NCI-H2107 treated with DMSO at 0.1 percent for 48 hours (cell line): ENCODE results near the gene PTGER4.
A peak's percentile ranks its signal among the peaks of the same experiment; 100 is the strongest.

Experiments
- DNase-seq: peaks from one replicate; lab custom pipeline; 2025; ENCODE audit not compliant: unreplicated experiment; lab: John Stamatoyannopoulos, UW

PTGER4 gene

GRCh38 chr5:40669606-40670390, 9.9 kb upstream of the PTGER4 start:
- DNase-seq: no peak

GRCh38 chr5:40672425-40672824, 7.3 kb upstream of the PTGER4 start:
- no peak for DNase-seq

GRCh38 chr5:40674661-40675235, 5.0 kb upstream of the PTGER4 start:
- no peak for DNase-seq

GRCh38 chr5:40675396-40676133, 4.2 kb upstream of the PTGER4 start:
- DNase-seq: no peak

- DNase-seq: no peak
These were observed 2.9 kb upstream of the PTGER4 start for GRCh38 chr5:40676613-40677343.

GRCh38 chr5:40677456-40677855, 2.3 kb upstream of the PTGER4 start:
- DNase-seq: no peak

GRCh38 chr5:40678026-40678425, 1.7 kb upstream of the PTGER4 start:
- no peak for DNase-seq

- no peak for DNase-seq
These were observed 1.1 kb upstream of the PTGER4 start for GRCh38 chr5:40678460-40679147.

- DNase-seq: peak; percentile 48
These were observed 385 bp upstream of the PTGER4 start for GRCh38 chr5:40679148-40679912.

GRCh38 chr5:40680741-40681362, 1.1 kb downstream of the PTGER4 start:
- DNase-seq: no peak

GRCh38 chr5:40681363-40682153, 1.8 kb downstream of the PTGER4 start:
- DNase-seq: no peak

GRCh38 chr5:40682154-40683017, 2.7 kb downstream of the PTGER4 start:
- no peak for DNase-seq

GRCh38 chr5:40683305-40683704, 3.6 kb downstream of the PTGER4 start:
- no peak for DNase-seq

GRCh38 chr5:40685193-40685592, 5.5 kb downstream of the PTGER4 start:
- no peak for DNase-seq

- no peak for DNase-seq
These were observed 6.3 kb downstream of the PTGER4 start for GRCh38 chr5:40685976-40686486.

GRCh38 chr5:40687321-40687720, 7.6 kb downstream of the PTGER4 start:
- no peak for DNase-seq

GRCh38 chr5:40688127-40688761, 8.5 kb downstream of the PTGER4 start:
- DNase-seq: peak; percentile 65
